AG04450 (cell line): Measurements from ENCODE around the gene INPP5E. TPM values are rescaled to one million over a fixed set of nuclear protein-coding genes. Genes with fewer than 3 reads are reported as not detected.

Source experiments
- CTCF ChIA-PET: fragments of 300-600, 350-600 bp; formaldehyde crosslinking; extraction: SDS; loops from one replicate; lab custom pipeline; 2022; ENCODE audit warnings: antibody characterized with exemption, inconsistent platforms; lab: Charles Lee
- POLR2A ChIA-PET: fragments of 350-600 bp; formaldehyde crosslinking; extraction: SDS; loops from one replicate; lab custom pipeline; 2021; ENCODE audit warnings: antibody characterized with exemption, inconsistent platforms; lab: Yijun Ruan, JAX
- DNase-seq: peaks from one replicate; pipeline ENCODE4 v3.0.0-alpha.2; 2011; ENCODE audit warnings: low read depth, low spot score
- H3K27ac ChIP-seq: one replicate; pipeline ENCODE4 v1.5.1; 2012; ENCODE audit warnings: low read depth, low read length, control low read depth
- H3K27me3 ChIP-seq: one replicate; pipeline ENCODE4 v1.6.0; 2012; ENCODE audit warnings: low read length; ENCODE audit not compliant: control insufficient read depth, insufficient read depth
- H3K4me3 ChIP-seq: 2 replicates; pipeline ENCODE4 v1.5.1; 2011; ENCODE audit warnings: mild to moderate bottlenecking, low read depth, low read length, control low read depth
- H3K9me3 ChIP-seq: 2 replicates; pipeline ENCODE4 v1.5.1; 2012; ENCODE audit warnings: low read length; ENCODE audit not compliant: control insufficient read depth, insufficient read depth
- polyA plus RNA-seq: library from polyadenylated mRNA; depleted of rRNA; stranded (reverse); fragments of >200 nt; gene quantifications from 2 replicates; pipeline ENCODE4 v1.2.3, GENCODE V29; 2011
- TF ChIP-seq, protein P1 (sequence below): IDR thresholded peaks from 2 replicates; pipeline ENCODE4 v1.5.1; 2011; ENCODE audit warnings: low read depth, low read length, control low read depth, inconsistent platforms

Gene INPP5E
- polyA plus RNA-seq, 1 experiment = 4.3 TPM

DNA sequence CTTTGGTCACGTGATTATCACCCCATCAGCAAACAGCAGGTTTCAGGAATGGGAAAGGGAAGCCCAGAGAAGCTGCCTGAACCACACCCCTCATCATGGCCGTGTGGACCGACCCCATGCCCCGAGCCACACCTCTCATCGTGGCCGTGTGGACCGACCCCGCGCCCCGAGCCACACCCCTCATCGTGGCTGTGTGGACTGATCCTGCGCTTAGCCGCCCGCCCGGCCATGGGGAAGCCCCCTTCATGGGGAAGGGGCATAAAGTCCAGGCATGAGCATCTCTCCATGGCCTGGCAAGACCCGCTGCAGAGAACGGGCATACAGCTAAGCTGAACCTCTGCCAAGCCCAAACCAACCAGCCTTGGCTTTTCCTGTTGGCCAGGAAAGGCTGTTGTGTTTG lies 46.1 kb downstream of the INPP5E start:
- no peak for DNase-seq
- Histone ChIP-seq H3K9me3 (no peaks in the 10 kb centered on the region; the same call in 1 of the 2 replicates), H3K4me3 (no peak overlapping the region), H3K27me3 (no peaks in the 10 kb centered on the region), H3K27ac (peak overlapping the region; percentile 11)
- CTCF ChIA-PET = no interaction called here
- POLR2A ChIA-PET = no interaction called here
- TF ChIP-seq, protein P1, sequence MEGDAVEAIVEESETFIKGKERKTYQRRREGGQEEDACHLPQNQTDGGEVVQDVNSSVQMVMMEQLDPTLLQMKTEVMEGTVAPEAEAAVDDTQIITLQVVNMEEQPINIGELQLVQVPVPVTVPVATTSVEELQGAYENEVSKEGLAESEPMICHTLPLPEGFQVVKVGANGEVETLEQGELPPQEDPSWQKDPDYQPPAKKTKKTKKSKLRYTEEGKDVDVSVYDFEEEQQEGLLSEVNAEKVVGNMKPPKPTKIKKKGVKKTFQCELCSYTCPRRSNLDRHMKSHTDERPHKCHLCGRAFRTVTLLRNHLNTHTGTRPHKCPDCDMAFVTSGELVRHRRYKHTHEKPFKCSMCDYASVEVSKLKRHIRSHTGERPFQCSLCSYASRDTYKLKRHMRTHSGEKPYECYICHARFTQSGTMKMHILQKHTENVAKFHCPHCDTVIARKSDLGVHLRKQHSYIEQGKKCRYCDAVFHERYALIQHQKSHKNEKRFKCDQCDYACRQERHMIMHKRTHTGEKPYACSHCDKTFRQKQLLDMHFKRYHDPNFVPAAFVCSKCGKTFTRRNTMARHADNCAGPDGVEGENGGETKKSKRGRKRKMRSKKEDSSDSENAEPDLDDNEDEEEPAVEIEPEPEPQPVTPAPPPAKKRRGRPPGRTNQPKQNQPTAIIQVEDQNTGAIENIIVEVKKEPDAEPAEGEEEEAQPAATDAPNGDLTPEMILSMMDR = no peak

DNA sequence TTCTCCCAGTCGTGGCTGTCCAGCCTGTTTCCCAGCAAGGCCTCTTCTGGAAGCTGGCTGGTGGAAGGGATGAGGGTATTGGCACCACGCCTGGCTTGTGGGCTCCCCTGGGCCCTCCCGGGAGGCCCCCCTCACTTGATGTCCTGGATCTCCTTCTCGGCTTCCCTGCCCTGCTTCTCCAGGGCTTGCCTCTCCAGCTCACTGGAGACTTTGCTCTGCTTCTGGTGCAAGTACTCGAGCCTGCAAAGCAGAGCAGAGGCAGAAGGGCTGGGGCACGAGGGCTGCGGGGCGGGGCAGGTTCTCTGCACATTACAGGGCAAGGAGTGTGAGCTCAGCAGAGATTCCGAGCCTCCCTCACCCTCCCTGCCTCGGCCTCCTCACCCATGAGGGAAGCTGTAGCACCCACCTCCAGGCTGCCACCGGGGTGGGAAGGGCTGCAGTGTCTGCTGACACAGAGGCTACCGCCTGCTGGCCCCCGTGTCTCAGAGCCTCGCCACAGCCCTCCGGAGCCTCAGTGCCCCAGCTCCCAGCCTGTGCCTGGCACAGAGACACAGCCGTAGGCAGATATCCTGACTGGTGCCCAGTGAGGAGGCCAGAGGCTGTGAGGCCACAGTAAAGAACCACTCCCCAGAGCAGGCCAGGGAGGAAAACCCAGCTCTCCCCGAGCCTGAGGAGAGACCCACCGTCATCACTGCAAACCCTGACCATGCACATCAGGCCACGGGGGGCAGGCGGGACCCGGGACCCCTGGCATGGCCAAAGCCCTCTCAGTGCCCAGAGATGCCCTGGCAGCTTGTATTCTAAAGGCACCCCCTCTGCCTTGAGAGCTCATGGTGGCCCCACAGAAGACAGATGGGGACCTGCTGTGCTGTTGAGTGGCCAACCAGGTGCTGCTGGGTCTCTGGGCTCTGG lies 46.9 kb downstream of the INPP5E start:
- Histone ChIP-seq H3K27me3 (no peaks in the 10 kb centered on the region), H3K27ac (no peak overlapping the region), H3K9me3 (no peaks in the 10 kb centered on the region; the same call in 1 of the 2 replicates), H3K4me3 (no peak overlapping the region)
- ChIA-PET POLR2A (no interaction called here), CTCF (no interaction called here)
- TF ChIP-seq, protein P1 = no peak
- no peak for DNase-seq

DNA sequence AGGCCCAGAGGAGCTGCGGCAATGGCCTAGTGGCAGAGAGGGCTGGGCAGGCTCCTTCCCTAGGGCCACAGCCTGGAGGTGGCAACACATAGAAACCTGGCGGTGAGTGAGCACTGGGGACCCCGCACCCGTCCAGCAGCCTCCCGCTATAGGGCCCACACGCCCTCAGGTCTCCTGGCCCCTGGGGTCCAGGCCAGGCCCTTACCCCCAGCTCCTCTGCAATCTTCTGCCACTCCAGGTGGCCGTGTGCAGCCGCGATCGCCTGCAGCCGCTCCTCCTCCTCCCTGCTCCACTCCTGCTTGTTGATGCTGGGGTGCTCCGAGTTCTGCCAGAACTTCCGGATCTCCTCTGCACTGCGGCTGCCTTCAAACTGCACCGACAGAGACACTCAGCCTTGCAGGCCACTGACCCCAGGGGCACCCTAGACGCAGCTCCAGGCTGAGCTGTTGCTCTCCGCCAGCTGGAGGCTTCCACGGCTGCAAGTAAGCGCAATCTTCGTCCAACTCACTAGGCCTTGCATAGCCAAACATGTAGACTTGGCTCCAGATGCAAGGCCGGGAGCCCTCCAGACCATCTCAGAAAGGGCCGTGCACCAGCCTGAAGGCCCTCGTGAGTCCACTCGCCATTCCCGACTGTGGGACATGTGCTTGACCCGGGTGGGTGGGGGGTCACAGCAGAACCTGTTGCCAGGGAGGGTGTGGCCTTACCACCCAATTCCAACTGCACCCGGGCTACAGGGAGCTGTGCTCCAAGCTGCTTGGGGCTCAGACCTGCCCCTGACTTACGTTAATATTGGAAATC lies 47.7 kb downstream of the INPP5E start:
- H3K27me3 ChIP-seq = no peaks in the 10 kb centered on the region
- CTCF ChIA-PET = interaction anchor here (1.3 kb wide), 1 partner anchor 9 kb away, joined by 5 read pairs; no protein-coding TSS in a partner anchor
- H3K27ac ChIP-seq = no peak overlapping the region
- no peak overlapping the region for H3K4me3 ChIP-seq
- POLR2A ChIA-PET = no interaction called here
- TF ChIP-seq, protein P1 = no peak
- DNase-seq = no peak
- H3K9me3 ChIP-seq = no peaks in the 10 kb centered on the region; the same call in 1 of the 2 replicates

DNA sequence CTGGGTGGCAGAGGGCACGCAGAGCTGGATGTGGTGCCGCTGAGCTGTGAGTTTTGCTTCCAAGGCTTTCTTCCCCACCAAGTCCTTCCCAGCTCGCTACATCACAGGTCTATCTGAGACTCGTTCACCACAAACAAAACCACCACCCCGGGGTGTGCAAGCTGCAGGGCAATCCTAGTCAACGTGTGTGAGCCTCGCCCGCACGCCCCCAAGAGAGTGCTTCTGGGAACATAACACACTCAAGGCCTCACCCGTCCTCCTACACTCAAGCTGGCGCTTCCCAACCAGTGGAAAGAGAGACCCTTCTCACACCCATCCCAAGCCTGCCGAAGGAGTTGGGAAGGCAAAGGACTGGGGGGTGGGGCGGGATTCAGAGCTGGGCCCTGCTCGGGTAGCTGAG lies 50.2 kb downstream of the INPP5E start:
- DNase-seq = no peak
- POLR2A ChIA-PET = no interaction called here
- no peak overlapping the region for H3K4me3 ChIP-seq
- TF ChIP-seq, protein P1 = no peak
- no peaks in the 10 kb centered on the region; the same call in 1 of the 2 replicates for H3K9me3 ChIP-seq
- CTCF ChIA-PET = interaction anchor here (0.9 to 1.0 kb wide), 2 partner anchors 26 to 77 kb away, joined by 3 to 5 read pairs; partner anchors contain the start of gene DNLZ
- H3K27me3 ChIP-seq = no peaks in the 10 kb centered on the region
- no peak overlapping the region for H3K27ac ChIP-seq

DNA sequence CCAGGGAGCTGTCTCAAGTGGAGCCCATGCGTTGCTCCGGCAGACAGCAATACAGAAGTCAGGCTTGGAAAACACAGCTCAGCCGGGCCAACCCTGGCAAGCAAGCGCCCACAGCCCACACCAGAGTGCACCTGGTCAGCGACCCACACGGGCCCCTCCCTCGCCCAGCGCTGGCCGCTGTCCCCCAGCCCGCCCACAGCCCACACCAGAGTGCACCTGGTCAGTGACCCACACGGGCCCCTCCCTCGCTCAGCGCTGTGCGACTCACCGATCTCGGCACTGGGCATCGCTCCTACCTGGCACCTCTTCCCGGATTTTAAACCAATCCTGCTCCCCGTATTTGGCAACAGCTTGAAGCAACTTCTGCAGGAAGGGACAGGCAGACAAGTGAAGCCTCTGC lies 52.4 kb downstream of the INPP5E start:
- Histone ChIP-seq H3K4me3 (no peak overlapping the region), H3K27me3 (no peaks in the 10 kb centered on the region), H3K9me3 (no peaks in the 10 kb centered on the region; the same call in 1 of the 2 replicates), H3K27ac (no peak overlapping the region)
- no peak for DNase-seq
- TF ChIP-seq, protein P1 = no peak
- CTCF ChIA-PET = no interaction called here
- POLR2A ChIA-PET = no interaction called here
